22Rv1 (cell line): Measurements from ENCODE around the gene LAMA1.

Experiments used
- CTCF ChIP-seq: fragments of 450-650 bp; IDR thresholded peaks from 2 replicates; pipeline ENCODE4 v1.5.1; 2017; ENCODE audit warnings: mild to moderate bottlenecking
- ZFX ChIP-seq: fragments of 450-650 bp; IDR thresholded peaks from 2 replicates; pipeline ENCODE4 v1.6.1; 2017; ENCODE audit warnings: antibody characterized with exemption, borderline replicate concordance

GRCh38 chr18:7004009-7004408 lies 113.6 kb downstream of the LAMA1 start:
- TF ChIP-seq CTCF: no peak
- TF ChIP-seq ZFX: no peak
